Measurements from ENCODE around the gene TJP3.

Gene TJP3

DNA sequence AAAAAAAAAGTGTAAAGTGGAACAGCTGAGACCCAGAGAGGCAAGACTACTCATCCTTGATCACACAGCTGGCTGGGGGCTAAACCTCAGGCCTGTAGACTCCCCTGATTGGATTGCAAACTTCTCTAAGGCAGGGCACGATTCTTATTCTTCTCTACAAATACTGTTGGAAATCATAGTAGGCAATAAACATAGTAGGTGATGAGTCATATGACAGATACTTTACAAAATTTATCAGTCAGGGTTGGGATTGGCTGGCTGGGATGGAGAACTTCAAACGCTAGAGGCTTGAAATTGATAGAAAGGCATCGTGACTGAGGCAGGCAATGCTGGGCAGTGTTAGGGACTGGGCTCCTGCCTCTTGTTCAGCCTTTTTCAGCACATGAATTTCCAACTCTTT is 83.9 kb downstream of the TJP3 start:
- H3K79me2 ChIP-seq = no peaks in the 10 kb centered on the region
- H3K27me3 ChIP-seq (ENCODE audit: control insufficient read depth, insufficient read depth, low read length) = no peaks in the 10 kb centered on the region
- H3K4me2 ChIP-seq (ENCODE audit: low read length) = no peak overlapping the region
- no peak overlapping the region for H3K4me3 ChIP-seq (ENCODE audit: low read depth, low read length)
- H3K4me1 ChIP-seq = no peaks in the 10 kb centered on the region
- TF ChIP-seq, protein P1, sequence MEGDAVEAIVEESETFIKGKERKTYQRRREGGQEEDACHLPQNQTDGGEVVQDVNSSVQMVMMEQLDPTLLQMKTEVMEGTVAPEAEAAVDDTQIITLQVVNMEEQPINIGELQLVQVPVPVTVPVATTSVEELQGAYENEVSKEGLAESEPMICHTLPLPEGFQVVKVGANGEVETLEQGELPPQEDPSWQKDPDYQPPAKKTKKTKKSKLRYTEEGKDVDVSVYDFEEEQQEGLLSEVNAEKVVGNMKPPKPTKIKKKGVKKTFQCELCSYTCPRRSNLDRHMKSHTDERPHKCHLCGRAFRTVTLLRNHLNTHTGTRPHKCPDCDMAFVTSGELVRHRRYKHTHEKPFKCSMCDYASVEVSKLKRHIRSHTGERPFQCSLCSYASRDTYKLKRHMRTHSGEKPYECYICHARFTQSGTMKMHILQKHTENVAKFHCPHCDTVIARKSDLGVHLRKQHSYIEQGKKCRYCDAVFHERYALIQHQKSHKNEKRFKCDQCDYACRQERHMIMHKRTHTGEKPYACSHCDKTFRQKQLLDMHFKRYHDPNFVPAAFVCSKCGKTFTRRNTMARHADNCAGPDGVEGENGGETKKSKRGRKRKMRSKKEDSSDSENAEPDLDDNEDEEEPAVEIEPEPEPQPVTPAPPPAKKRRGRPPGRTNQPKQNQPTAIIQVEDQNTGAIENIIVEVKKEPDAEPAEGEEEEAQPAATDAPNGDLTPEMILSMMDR (IDR thresholded peaks at IDR 0.05) = no peak
- no peaks in the 10 kb centered on the region for H3K36me3 ChIP-seq (ENCODE audit: control insufficient read depth, insufficient read depth, low read length)
- H2AFZ ChIP-seq = no peak overlapping the region
- no peak overlapping the region for H3K9ac ChIP-seq
- H3K9me3 ChIP-seq (ENCODE audit: control insufficient read depth, low read length) = no peaks in the 10 kb centered on the region
- H3K27ac ChIP-seq = no peak overlapping the region

DNA sequence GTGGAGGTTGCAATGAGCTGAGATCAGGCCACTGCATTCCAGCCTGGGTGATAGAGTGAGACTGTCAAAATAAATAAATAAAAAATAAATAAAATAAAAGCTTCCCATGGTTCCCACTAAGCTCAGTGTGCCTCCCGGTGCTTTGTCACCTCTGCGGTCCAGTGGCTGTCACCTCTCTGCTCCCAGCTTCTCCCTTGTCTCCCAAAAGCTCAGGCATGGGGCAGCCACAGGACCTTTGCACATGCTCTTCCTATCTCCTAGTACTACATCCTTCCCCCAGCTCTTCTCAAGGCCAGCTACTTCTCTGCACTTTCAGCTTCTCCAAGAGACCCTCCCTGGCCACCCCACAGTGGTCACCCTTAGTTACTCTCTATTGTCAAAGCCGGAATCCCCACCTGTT is 85.6 kb downstream of the TJP3 start:
- H3K36me3 ChIP-seq (ENCODE audit: control insufficient read depth, insufficient read depth, low read length) = no peaks in the 10 kb centered on the region
- H3K4me3 ChIP-seq (ENCODE audit: low read depth, low read length) = no peak overlapping the region
- H3K9me3 ChIP-seq (ENCODE audit: control insufficient read depth, low read length) = no peaks in the 10 kb centered on the region
- H3K4me1 ChIP-seq = no peaks in the 10 kb centered on the region
- no peaks in the 10 kb centered on the region for H3K79me2 ChIP-seq
- TF ChIP-seq, protein P1 (IDR thresholded peaks at IDR 0.05) = no peak
- no peak overlapping the region for H3K9ac ChIP-seq
- H3K4me2 ChIP-seq (ENCODE audit: low read length) = no peak overlapping the region
- no peaks in the 10 kb centered on the region for H3K27me3 ChIP-seq (ENCODE audit: control insufficient read depth, insufficient read depth, low read length)
- H3K27ac ChIP-seq = no peak overlapping the region
- H2AFZ ChIP-seq = no peak overlapping the region

DNA sequence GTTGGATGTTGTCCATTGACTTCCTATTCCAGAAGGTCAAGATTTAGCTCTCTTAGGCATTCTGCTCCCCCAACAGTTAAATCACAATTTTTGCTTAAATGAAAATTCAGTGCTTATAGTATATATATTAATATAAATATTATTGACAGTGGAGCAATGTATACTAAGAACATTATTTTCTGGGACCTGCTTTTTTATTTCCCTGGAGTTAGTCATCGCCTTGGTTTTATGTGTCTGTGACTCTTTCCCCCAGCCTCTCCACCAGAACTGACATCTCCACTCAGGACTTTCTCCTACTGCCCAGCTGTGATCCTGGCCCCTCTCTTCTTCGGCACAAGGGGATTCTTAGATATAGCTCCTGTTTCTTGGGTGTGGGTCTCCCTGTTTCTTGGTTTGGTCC is 88.2 kb downstream of the TJP3 start:
- H3K27ac ChIP-seq = no peak overlapping the region
- H3K36me3 ChIP-seq (ENCODE audit: control insufficient read depth, insufficient read depth, low read length) = no peaks in the 10 kb centered on the region
- H3K9me3 ChIP-seq (ENCODE audit: control insufficient read depth, low read length) = no peaks in the 10 kb centered on the region
- no peaks in the 10 kb centered on the region for H3K27me3 ChIP-seq (ENCODE audit: control insufficient read depth, insufficient read depth, low read length)
- H3K79me2 ChIP-seq = no peaks in the 10 kb centered on the region
- no peak overlapping the region for H3K9ac ChIP-seq
- no peak overlapping the region for H2AFZ ChIP-seq
- no peak overlapping the region for H3K4me2 ChIP-seq (ENCODE audit: low read length)
- H3K4me3 ChIP-seq (ENCODE audit: low read depth, low read length) = no peak overlapping the region
- no peaks in the 10 kb centered on the region for H3K4me1 ChIP-seq
- TF ChIP-seq, protein P1 (IDR thresholded peaks at IDR 0.05) = no peak

DNA sequence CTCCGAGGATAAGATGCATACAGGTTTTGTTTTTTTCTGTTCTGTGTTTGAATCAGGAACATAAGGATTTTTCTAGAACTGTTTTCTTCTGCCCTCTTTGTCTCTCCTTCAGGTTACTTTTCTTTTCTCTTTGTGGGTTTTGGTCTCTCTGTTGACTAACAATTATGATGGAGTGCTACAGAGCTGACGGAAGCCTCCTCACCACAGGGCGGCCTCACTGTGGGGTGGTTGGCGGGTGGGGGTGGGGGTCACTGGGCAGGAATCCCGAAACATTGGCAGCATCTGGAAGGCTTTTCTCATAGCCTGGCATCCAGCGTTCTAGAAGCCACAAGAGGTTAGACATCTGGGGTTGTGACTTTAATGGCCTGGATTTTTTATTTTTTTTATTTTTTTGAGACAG is 90.0 kb downstream of the TJP3 start:
- no peaks in the 10 kb centered on the region for H3K27me3 ChIP-seq (ENCODE audit: control insufficient read depth, insufficient read depth, low read length)
- H3K4me3 ChIP-seq (ENCODE audit: low read depth, low read length) = no peak overlapping the region
- H2AFZ ChIP-seq = no peak overlapping the region
- H3K4me2 ChIP-seq (ENCODE audit: low read length) = no peak overlapping the region
- TF ChIP-seq, protein P1 (IDR thresholded peaks at IDR 0.05) = no peak
- no peaks in the 10 kb centered on the region for H3K79me2 ChIP-seq
- no peaks in the 10 kb centered on the region for H3K9me3 ChIP-seq (ENCODE audit: control insufficient read depth, low read length)
- H3K4me1 ChIP-seq = no peaks in the 10 kb centered on the region
- no peak overlapping the region for H3K27ac ChIP-seq
- no peaks in the 10 kb centered on the region for H3K36me3 ChIP-seq (ENCODE audit: control insufficient read depth, insufficient read depth, low read length)
- H3K9ac ChIP-seq = no peak overlapping the region
